MM.1S (cell line): Measurements from ENCODE around the gene GSS.

Experiments used
- CTCF ChIP-seq: fragments of 300-600 bp; sonication (generic); IDR thresholded peaks from 2 replicates; pipeline ENCODE4 v1.5.1; 2016; ENCODE audit warnings: antibody characterized with exemption, low read length, mixed read lengths
- EZH2 ChIP-seq: fragments of 300-600 bp; sonication (generic); optimal IDR thresholded peaks from 2 replicates; pipeline ENCODE3; 2017; ENCODE audit warnings: low read depth, mild to moderate bottlenecking, antibody characterized with exemption, low read length, mixed read lengths

GRCh38 chr20:34886122-34886521 is 69.5 kb downstream of the GSS start:
- TF ChIP-seq CTCF (no peak), EZH2 (no peak)
